ENCODE measurements around the gene VWDE. TPM values are rescaled to one million over a fixed set of nuclear protein-coding genes. Genes with fewer than 3 reads are reported as not detected.

VWDE gene
- total and polyA plus RNA-seq, 2 of the 8 experiments (the other 6 are each of a cell fraction or from before 2014, with no cell fraction given), result 11.0 to 21.2 TPM

DNA sequence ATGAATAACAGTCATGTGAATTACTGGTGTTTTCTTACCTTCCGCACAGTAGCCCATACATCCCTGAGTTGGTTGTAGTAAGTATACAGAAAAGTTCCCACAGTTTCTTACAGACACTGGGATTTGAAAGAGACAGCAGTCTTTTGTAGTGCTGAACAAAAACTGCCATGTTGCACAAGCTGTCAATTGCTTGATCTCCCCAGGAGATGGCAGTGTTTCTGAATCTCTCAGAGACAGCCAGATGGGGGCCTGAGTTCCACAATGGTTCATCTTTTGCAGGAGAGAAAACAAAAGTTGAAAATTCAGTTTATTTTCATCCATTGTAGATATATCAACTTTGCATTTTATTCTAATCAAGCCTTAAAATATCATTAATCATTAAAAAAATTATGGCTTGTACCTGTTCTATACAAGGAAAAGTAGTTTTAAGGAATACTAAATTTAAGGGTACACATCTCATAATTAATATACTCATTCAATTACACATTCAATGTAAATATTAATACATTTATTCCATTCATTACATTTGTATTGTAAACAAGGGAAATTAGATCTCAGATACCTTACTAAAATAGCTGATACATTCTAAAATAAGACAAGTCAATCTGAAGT, 14.5 kb downstream of the VWDE start:
- no peak overlapping the region for H2BK20ac ChIP-seq (ENCODE audit: low read length)
- no peak overlapping the region for H2AFZ ChIP-seq (ENCODE audit: low read length)
- peaks cover 0 to 21% (median 8%) of the 10 kb centered on the region in 4 experiments; a peak in 6 of 8 replicates for H3K36me3 ChIP-seq (ENCODE audit: control insufficient read depth in 2 of 4, insufficient read depth in 4 of 4, low read length in 3 of 4)
- H4K5ac ChIP-seq (ENCODE audit: insufficient read length, low read depth, low read length), result no peak overlapping the region
- no peak overlapping the region for H3K14ac ChIP-seq (ENCODE audit: insufficient read length)
- no peaks in the 10 kb centered on the region for H3K23me2 ChIP-seq (ENCODE audit: low read depth, low read length)
- 50% methylated on average over 1 of the region's 1 CpG; no CpG with 5 or more reads in 1 of the 2 experiments for WGBS, 2 experiments (ENCODE audit: extremely low coverage in 1 of 2, insufficient coverage in 1 of 2, insufficient read length in 1 of 2, insufficient replicate concordance in 2 of 2, low coverage in 1 of 2, low lambda C conversion rate in 2 of 2, missing lambda C conversion rate in 1 of 2)
- H3K4me3 ChIP-seq (ENCODE audit: extremely low read depth in 1 of 4, insufficient read depth in 2 of 4, low read depth in 3 of 4, low read length in 4 of 4), result no peak overlapping the region
- peaks cover 0 to 25% of the 10 kb centered on the region in 2 experiments; a peak in 2 of 4 replicates for H3K79me2 ChIP-seq (ENCODE audit: control insufficient read depth in 1 of 2, insufficient read depth in 2 of 2, low read length in 2 of 2)
- H3K4me1 ChIP-seq (replicated peaks in 1 of 4; ENCODE audit: control insufficient read depth in 3 of 4, insufficient read depth in 4 of 4, low read length in 3 of 4), result peaks cover 0 to 3% (median 1%) of the 10 kb centered on the region in 4 experiments; a peak in 3 of 7 replicates
- FAIRE-seq (peak; percentile 100), DNase-seq (ENCODE audit: low read depth in 1 of 2, low spot score in 2 of 2) (peak in 1 of 2 experiments; percentile 5)
- no peaks in the 10 kb centered on the region for H3K9me3 ChIP-seq (ENCODE audit: insufficient read depth in 2 of 2, low read depth in 1 of 2, low read length in 1 of 2)
- H2BK12ac ChIP-seq (ENCODE audit: low read depth, low read length), result no peak overlapping the region
- ChIA-PET POLR2A (ENCODE audit: partially characterized antibody) (interaction anchor here (1.1 kb wide), 1 partner anchor 15 kb away, joined by 3 read pairs; the partner anchor contains the start of gene VWDE), CTCF (ENCODE audit: partially characterized antibody) (interaction anchor here (0.6 to 2.1 kb wide), 25 partner anchors 9 to 336 kb away, joined by 3 to 12 read pairs (median 4); no protein-coding TSS in a partner anchor)
- no peak overlapping the region for H2BK15ac ChIP-seq (ENCODE audit: low read length)
- no peak overlapping the region for H3K23ac ChIP-seq (ENCODE audit: insufficient read length)
- H3K27ac ChIP-seq (ENCODE audit: low read depth, low read length), result no peak overlapping the region
- H3K56ac ChIP-seq (replicated peaks; ENCODE audit: insufficient read length, low read depth, low read length), result no peak overlapping the region
- no peak overlapping the region for H2BK5ac ChIP-seq (ENCODE audit: low read depth, low read length)
- H3K4ac ChIP-seq (replicated peaks; ENCODE audit: insufficient read length, low read depth, low read length), result no peak overlapping the region
- H4K8ac ChIP-seq (ENCODE audit: extremely low read depth, insufficient read depth, low read length), result no peak overlapping the region
- H2AK5ac ChIP-seq (ENCODE audit: low read depth, low read length), result no peak overlapping the region
- H3K79me1 ChIP-seq (ENCODE audit: low read depth, low read length), result no peaks in the 10 kb centered on the region
- no peak overlapping the region; the same call in 1 of the 2 replicates for H3K18ac ChIP-seq (ENCODE audit: extremely low read depth, low read length)
- no peaks in the 10 kb centered on the region for H4K20me1 ChIP-seq (replicated peaks in 1 of 2; ENCODE audit: control insufficient read depth in 1 of 2, insufficient read depth in 2 of 2, low read length in 2 of 2)
- H3K9ac ChIP-seq (replicated peaks in 1 of 4; ENCODE audit: extremely low read depth in 1 of 4, low read depth in 3 of 4, low read length in 3 of 4), result no peak overlapping the region
- no peak overlapping the region for H2BK120ac ChIP-seq (replicated peaks; ENCODE audit: low read depth, low read length)
- H3K27me3 ChIP-seq (replicated peaks in 1 of 4; ENCODE audit: control insufficient read depth in 3 of 4, extremely low read depth in 1 of 4, insufficient read depth in 3 of 4, low read length in 3 of 4), result peaks cover 0 to 1% (median 0%) of the 10 kb centered on the region in 4 experiments; a peak in 1 of 7 replicates
- H4K91ac ChIP-seq (replicated peaks; ENCODE audit: insufficient read length, low read length), result no peak overlapping the region
- no peak overlapping the region for H3K4me2 ChIP-seq (ENCODE audit: insufficient read depth in 1 of 2, low read depth in 2 of 2, low read length in 2 of 2)
- TF ChIP-seq MAFK (IDR thresholded peaks at IDR 0.05; ENCODE audit: low read depth, low read length), result no peak
- no peak for TF ChIP-seq BCL11A (IDR thresholded peaks at IDR 0.05; ENCODE audit: low read depth in 2 of 2, low read length in 2 of 2)
- TF ChIP-seq, protein P1, sequence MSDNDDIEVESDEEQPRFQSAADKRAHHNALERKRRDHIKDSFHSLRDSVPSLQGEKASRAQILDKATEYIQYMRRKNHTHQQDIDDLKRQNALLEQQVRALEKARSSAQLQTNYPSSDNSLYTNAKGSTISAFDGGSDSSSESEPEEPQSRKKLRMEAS (IDR thresholded peaks at IDR 0.05), result no peak
- TF ChIP-seq SIX5 (IDR thresholded peaks at IDR 0.05; ENCODE audit: low read depth, low read length), result no peak
- TF ChIP-seq, protein P2, sequence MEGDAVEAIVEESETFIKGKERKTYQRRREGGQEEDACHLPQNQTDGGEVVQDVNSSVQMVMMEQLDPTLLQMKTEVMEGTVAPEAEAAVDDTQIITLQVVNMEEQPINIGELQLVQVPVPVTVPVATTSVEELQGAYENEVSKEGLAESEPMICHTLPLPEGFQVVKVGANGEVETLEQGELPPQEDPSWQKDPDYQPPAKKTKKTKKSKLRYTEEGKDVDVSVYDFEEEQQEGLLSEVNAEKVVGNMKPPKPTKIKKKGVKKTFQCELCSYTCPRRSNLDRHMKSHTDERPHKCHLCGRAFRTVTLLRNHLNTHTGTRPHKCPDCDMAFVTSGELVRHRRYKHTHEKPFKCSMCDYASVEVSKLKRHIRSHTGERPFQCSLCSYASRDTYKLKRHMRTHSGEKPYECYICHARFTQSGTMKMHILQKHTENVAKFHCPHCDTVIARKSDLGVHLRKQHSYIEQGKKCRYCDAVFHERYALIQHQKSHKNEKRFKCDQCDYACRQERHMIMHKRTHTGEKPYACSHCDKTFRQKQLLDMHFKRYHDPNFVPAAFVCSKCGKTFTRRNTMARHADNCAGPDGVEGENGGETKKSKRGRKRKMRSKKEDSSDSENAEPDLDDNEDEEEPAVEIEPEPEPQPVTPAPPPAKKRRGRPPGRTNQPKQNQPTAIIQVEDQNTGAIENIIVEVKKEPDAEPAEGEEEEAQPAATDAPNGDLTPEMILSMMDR (IDR thresholded peaks at IDR 0.05; ENCODE audit: control extremely low read depth in 1 of 3, insufficient read depth in 1 of 3, low read depth in 1 of 3, low read length in 3 of 3), result peak; percentile 47 to 97 (median 83)
- TF ChIP-seq RAD21 (IDR thresholded peaks at IDR 0.05 in 1 of 2, conservative IDR thresholded peaks at IDR 0.05 in 1 of 2; ENCODE audit: low read depth in 2 of 2, low read length in 2 of 2), result peak; percentile 73 to 86
- no peak for TF ChIP-seq CBX5 (IDR thresholded peaks at IDR 0.05; ENCODE audit: low read depth, low read length)
- no peak for TF ChIP-seq SIN3A (conservative IDR thresholded peaks at IDR 0.05 in 1 of 2, IDR thresholded peaks at IDR 0.05 in 1 of 2; ENCODE audit: low read depth in 1 of 2, low read length in 2 of 2)
- TF ChIP-seq YY1 (IDR thresholded peaks at IDR 0.05; ENCODE audit: low read depth, low read length), result peak; percentile 55; the same call in 1 of the 2 replicates

Measured in H1 (cell line).